Measurements from ENCODE around the gene ANGPTL3.
"Not testable (repeated sequence)": the region's sequence is repeated elsewhere in the genome, so short reads cannot be mapped to it uniquely, and the experiment has no call there.

Gene ANGPTL3

DNA sequence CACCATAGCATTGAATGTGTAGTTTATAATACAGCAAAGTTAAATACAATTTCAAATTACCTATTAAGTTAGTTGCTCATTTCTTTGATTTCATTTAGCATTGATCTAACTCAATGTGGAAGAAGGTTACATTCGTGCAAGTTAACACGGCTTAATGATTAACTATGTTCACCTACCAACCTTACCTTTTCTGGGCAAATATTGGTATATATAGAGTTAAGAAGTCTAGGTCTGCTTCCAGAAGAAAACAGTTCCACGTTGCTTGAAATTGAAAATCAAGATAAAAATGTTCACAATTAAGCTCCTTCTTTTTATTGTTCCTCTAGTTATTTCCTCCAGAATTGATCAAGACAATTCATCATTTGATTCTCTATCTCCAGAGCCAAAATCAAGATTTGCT lies at the start of gene ANGPTL3:
Gene ANGPTL3 (plus strand): TSS at position 240 of the 400 bp plus-strand sequence. CDS start 47 bp downstream, at position 287.
- POLR2A ChIA-PET (ENCODE audit: low non-redundant PET), result no interaction called here
- TF ChIP-seq, protein P1, sequence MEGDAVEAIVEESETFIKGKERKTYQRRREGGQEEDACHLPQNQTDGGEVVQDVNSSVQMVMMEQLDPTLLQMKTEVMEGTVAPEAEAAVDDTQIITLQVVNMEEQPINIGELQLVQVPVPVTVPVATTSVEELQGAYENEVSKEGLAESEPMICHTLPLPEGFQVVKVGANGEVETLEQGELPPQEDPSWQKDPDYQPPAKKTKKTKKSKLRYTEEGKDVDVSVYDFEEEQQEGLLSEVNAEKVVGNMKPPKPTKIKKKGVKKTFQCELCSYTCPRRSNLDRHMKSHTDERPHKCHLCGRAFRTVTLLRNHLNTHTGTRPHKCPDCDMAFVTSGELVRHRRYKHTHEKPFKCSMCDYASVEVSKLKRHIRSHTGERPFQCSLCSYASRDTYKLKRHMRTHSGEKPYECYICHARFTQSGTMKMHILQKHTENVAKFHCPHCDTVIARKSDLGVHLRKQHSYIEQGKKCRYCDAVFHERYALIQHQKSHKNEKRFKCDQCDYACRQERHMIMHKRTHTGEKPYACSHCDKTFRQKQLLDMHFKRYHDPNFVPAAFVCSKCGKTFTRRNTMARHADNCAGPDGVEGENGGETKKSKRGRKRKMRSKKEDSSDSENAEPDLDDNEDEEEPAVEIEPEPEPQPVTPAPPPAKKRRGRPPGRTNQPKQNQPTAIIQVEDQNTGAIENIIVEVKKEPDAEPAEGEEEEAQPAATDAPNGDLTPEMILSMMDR (conservative IDR thresholded peaks at IDR 0.05; ENCODE audit: low read depth), result no peak
- CTCF ChIA-PET, result interaction anchor here (0.6 kb wide), 1 partner anchor 151 kb away, joined by 3 read pairs; no protein-coding TSS in a partner anchor
- H3K27ac ChIP-seq, result no peak within 1 kb of the TSS
- DNase-seq (ENCODE audit: low spot score), result no peak

DNA sequence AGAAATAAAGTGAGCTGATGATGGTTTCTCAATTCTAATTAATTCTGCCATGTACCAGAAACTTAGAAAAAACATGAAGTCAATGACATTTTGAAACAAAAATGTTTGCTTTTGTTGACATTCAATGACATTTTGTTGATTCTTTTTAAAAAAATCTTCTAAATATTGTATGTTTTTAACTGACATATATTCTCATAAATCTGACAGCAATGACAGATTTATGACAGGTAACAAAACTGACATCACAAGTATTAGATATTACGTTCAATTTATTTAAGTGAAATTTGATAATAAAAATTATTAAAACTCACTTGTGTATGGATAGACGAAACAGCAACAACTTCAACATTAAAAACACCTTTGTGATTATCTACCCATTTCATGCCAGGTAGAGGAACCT lies 36.0 kb upstream of the ANGPTL3 start:
- ChIA-PET CTCF (interaction anchor here (1.3 kb wide), 1 partner anchor 31 kb away, joined by 4 read pairs; no protein-coding TSS in a partner anchor), POLR2A (ENCODE audit: low non-redundant PET) (no interaction called here)
- no peak overlapping the region for H3K27ac ChIP-seq
- TF ChIP-seq, protein P1 (conservative IDR thresholded peaks at IDR 0.05; ENCODE audit: low read depth), result no peak
- no peak for DNase-seq (ENCODE audit: low spot score)

DNA sequence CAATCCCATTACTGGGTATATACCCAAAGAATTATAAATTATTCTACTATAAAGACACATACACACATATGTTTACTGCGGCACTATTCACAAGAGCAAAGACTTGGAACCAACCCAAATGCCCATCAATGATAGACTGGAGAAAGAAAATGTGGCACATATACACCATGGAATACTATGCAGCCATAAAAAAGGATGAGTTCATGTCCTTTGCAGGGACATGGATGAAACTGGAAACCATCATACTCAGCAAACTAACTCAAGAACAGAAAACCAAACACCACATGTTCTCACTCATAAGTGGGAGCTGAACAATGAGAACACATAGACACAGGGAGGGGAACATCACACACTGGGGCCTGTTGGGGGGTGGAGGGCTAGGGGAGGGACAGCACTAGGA lies 30.1 kb upstream of the ANGPTL3 start:
- H3K27ac ChIP-seq; DNase-seq (ENCODE audit: low spot score); CTCF ChIA-PET; POLR2A ChIA-PET (ENCODE audit: low non-redundant PET): not testable (repeated sequence)

DNA sequence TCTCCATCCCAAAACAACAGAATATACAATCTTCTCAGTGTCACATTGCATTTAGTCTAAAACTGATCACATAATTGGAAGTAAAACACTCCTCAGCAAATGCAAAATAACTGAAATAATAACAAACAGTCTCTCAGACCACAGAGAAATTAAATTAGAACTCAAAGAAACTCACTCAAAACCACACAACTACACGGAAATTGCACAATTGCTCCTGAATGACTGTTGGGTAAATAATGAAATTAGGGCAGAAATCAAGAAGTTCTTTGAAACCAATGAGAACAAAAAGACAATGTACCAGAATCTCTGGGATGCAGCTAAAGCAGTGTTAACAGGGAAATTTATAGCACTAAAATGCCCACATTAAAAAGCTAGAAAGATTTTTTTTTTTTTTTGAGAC lies 29.4 kb upstream of the ANGPTL3 start:
- POLR2A ChIA-PET (ENCODE audit: low non-redundant PET); DNase-seq (ENCODE audit: low spot score); H3K27ac ChIP-seq: not testable (repeated sequence)
- CTCF ChIA-PET, result interaction anchor here (0.7 kb wide), 1 partner anchor 179 kb away, joined by 6 read pairs; no protein-coding TSS in a partner anchor

- DNase-seq (ENCODE audit: low spot score); POLR2A ChIA-PET (ENCODE audit: low non-redundant PET); H3K27ac ChIP-seq: not testable (repeated sequence)
- CTCF ChIA-PET, result interaction anchor here (0.6 kb wide), 1 partner anchor 166 kb away, joined by 3 read pairs; no protein-coding TSS in a partner anchor
Observed at GRCh38 chr1:62571517-62571916, 25.8 kb upstream of the ANGPTL3 start.

DNA sequence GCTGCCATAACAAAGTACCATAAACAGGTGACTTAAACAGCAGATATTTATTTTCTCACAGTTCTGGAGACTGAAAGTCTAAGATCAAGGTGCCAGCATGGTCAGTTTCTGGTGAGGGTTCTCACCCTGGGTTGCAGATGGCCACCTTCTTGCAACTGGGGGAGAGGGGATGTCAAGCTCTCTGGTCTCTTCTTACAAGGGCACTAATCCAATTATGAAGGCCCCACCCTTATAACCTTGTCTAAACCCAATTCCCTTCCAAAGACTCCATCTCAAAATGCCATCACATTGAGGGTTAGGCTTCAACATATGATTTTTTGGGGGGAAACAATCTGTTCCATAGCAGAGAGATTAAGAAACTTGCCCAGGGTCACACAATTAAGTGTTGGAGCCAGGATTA lies 24.8 kb upstream of the ANGPTL3 start:
- TF ChIP-seq, protein P1 (conservative IDR thresholded peaks at IDR 0.05; ENCODE audit: low read depth), result no peak
- ChIA-PET CTCF (no interaction called here), POLR2A (ENCODE audit: low non-redundant PET) (no interaction called here)
- H3K27ac ChIP-seq, result no peak overlapping the region
- no peak for DNase-seq (ENCODE audit: low spot score)

GRCh38 chr1:62573675-62574074 lies 23.6 kb upstream of the ANGPTL3 start:
- CTCF ChIA-PET, result no interaction called here
- no peak for DNase-seq (ENCODE audit: low spot score)
- POLR2A ChIA-PET (ENCODE audit: low non-redundant PET), result no interaction called here
- no peak overlapping the region for H3K27ac ChIP-seq
- TF ChIP-seq, protein P1 (conservative IDR thresholded peaks at IDR 0.05; ENCODE audit: low read depth), result no peak

GRCh38 chr1:62585469-62586155 lies 11.7 kb upstream of the ANGPTL3 start:
- DNase-seq (ENCODE audit: low spot score), result no peak
- no peak overlapping the region for H3K27ac ChIP-seq
- TF ChIP-seq, protein P1 (conservative IDR thresholded peaks at IDR 0.05; ENCODE audit: low read depth), result no peak
- POLR2A ChIA-PET (ENCODE audit: low non-redundant PET), result no interaction called here
- CTCF ChIA-PET, result no interaction called here
